Osteocyte (in vitro differentiated cells): ENCODE results near the gene VEGFD. TPM values are rescaled to one million over a fixed set of nuclear protein-coding genes. Genes with fewer than 3 reads are reported as not detected.

ENCODE experiments used
- DNase-seq: peaks from one replicate; pipeline ENCODE4 v3.0.0; 2021; ENCODE audit warnings: mixed read lengths; ENCODE audit not compliant: unreplicated experiment; ENCODE audit errors: extremely low spot score
- H3K27ac Mint-ChIP-seq: one replicate; pipeline ENCODE4 v1.8.0; 2021; ENCODE audit warnings: mild to moderate bottlenecking, mixed read lengths; ENCODE audit not compliant: unreplicated experiment
- H3K27me3 Mint-ChIP-seq: one replicate; pipeline ENCODE4 v1.8.0; 2021; ENCODE audit warnings: mixed read lengths; ENCODE audit not compliant: unreplicated experiment
- H3K36me3 Mint-ChIP-seq: one replicate; pipeline ENCODE4 v1.8.0; 2021; ENCODE audit warnings: mixed read lengths; ENCODE audit not compliant: unreplicated experiment
- H3K4me1 Mint-ChIP-seq: one replicate; pipeline ENCODE4 v1.8.0; 2021; ENCODE audit warnings: mixed read lengths; ENCODE audit not compliant: unreplicated experiment
- H3K4me3 Mint-ChIP-seq: one replicate; pipeline ENCODE4 v1.8.0; 2021; ENCODE audit warnings: mild to moderate bottlenecking, moderate library complexity, mixed read lengths; ENCODE audit not compliant: unreplicated experiment
- H3K9me3 Mint-ChIP-seq: one replicate; pipeline ENCODE4 v1.8.0; 2021; ENCODE audit warnings: mixed read lengths; ENCODE audit not compliant: unreplicated experiment
- total RNA-seq: library from RNA; stranded (reverse); gene quantifications from 2 replicates; pipeline ENCODE4 v1.2.1, GENCODE V29; 2021
- TF ChIP-seq, protein P1 (sequence below): fragments of 200-600 bp; sonication (generic); IDR thresholded peaks from 2 replicates; pipeline ENCODE4 v1.5.0; 2021; ENCODE audit warnings: antibody characterized with exemption, mild to moderate bottlenecking, moderate library complexity

VEGFD gene
- total RNA-seq, 1 donor from 2014 or later, result 0.27 TPM

DNA sequence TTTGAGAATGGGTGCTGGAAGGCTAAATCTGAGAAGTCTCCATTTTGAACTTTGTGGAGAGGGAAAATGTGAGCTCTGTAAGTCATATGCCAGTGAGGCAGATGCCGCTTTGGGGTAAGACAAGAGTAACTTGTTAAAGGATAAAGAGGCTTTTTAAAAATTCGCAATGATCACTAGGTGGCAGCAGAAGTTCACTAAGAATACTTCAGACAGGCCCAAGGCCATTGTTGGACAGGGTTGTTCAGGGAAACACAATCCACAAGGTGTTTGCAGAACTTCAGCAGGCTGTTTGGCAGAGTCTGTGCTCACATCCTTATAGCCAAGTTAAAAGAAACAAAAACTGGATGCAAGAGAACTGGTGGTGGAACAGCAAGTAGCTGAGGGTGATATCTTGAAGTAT, 35.2 kb downstream of the VEGFD start:
- TF ChIP-seq, protein P1, sequence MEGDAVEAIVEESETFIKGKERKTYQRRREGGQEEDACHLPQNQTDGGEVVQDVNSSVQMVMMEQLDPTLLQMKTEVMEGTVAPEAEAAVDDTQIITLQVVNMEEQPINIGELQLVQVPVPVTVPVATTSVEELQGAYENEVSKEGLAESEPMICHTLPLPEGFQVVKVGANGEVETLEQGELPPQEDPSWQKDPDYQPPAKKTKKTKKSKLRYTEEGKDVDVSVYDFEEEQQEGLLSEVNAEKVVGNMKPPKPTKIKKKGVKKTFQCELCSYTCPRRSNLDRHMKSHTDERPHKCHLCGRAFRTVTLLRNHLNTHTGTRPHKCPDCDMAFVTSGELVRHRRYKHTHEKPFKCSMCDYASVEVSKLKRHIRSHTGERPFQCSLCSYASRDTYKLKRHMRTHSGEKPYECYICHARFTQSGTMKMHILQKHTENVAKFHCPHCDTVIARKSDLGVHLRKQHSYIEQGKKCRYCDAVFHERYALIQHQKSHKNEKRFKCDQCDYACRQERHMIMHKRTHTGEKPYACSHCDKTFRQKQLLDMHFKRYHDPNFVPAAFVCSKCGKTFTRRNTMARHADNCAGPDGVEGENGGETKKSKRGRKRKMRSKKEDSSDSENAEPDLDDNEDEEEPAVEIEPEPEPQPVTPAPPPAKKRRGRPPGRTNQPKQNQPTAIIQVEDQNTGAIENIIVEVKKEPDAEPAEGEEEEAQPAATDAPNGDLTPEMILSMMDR, result peak; percentile 76
- no peak for DNase-seq
- Mint-ChIP-seq H3K27me3 (peaks cover 9% of the 10 kb centered on the region), H3K9me3 (no peaks in the 10 kb centered on the region), H3K4me1 (no peaks in the 10 kb centered on the region), H3K27ac (no peak overlapping the region), H3K4me3 (no peak overlapping the region), H3K36me3 (no peaks in the 10 kb centered on the region)

DNA sequence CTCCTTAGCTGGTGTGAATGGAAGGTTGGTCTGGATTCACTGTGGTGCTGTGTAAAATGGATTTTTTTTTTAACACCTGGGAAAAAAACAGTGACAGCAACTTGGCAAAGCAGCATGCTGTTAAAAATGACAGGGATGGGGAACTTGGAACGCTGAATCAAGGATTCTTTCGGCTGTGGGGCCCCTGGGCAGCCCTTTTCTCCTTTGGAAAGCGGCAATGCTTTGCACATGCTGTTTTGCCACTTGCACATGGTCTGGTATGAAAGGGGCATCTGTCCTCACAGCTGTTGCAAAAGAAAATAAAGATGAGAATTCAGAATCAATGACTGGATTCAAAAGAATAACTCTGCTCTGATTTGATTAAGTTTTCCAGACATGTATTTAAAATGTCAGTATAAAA, 38.2 kb downstream of the VEGFD start:
- Mint-ChIP-seq H3K36me3 (no peaks in the 10 kb centered on the region), H3K27me3 (peaks cover 13% of the 10 kb centered on the region), H3K4me3 (no peak overlapping the region), H3K4me1 (no peaks in the 10 kb centered on the region), H3K9me3 (no peaks in the 10 kb centered on the region), H3K27ac (no peak overlapping the region)
- TF ChIP-seq, protein P1, result no peak
- no peak for DNase-seq

DNA sequence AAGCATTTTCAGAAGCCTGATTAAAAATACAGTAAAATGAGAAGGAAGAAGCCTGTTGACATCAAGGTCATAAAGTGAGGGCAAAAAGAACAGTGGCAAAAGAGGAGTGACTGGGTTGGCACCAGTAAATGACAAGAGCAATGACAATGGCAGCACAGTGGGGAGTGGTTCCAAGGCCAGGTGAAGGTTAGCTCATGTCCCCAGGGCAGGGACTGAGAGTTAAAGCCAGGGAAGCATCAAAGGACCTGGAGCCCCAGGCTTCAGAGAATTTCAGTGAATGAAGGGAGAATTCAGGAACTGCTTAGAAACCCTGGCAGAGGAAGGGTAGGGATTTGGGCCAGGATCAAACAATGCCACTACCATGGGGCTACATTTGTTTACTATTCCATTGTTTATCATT, 40.1 kb downstream of the VEGFD start:
- Mint-ChIP-seq H3K36me3 (no peaks in the 10 kb centered on the region), H3K27me3 (peaks cover 21% of the 10 kb centered on the region), H3K27ac (no peak overlapping the region), H3K9me3 (no peaks in the 10 kb centered on the region), H3K4me1 (no peaks in the 10 kb centered on the region), H3K4me3 (no peak overlapping the region)
- TF ChIP-seq, protein P1, result no peak
- DNase-seq, result no peak

DNA sequence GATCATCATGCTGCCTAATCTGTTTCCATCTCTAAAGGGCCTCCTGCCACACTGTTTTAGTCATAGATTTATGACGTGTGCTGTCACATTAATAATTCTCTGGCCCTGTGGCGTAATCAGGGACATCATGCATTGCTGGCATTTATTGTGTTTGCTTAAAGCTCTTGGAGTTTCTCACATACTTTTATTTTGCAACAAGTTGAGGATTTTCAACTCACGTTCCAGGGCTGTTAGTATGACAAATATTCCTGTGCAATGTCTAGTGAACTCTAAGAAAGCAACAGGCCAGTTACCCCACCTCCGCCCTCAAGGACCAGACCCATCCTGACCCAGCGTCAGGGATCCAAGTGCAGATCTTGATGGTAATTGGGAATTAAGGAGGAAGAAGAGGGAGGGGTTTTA, 41.1 kb downstream of the VEGFD start:
- TF ChIP-seq, protein P1, result no peak
- Mint-ChIP-seq H3K36me3 (no peaks in the 10 kb centered on the region), H3K27ac (no peak overlapping the region)

DNA sequence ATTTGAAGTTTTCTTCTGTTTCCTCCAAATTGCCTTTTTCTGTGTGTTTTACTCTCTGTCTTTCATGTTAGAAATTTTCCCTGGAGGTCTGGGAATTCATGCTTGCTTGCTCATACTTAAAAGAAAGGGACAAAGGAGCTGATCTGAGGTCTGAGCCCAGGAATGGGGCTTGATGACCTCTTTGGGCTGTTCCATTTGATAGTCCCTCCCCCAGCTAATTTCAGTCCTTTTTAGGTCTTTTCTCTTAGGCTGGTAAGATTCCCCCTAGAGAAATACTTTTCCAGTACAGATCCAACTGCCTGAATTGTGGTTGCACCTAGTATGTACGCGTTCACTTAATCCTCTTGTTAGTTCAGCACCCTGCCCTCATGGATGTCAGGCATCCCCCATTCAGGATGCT, 43.3 kb downstream of the VEGFD start:
- Mint-ChIP-seq H3K9me3 (no peaks in the 10 kb centered on the region), H3K4me3 (no peak overlapping the region), H3K27me3 (peaks cover 14% of the 10 kb centered on the region), H3K36me3 (no peaks in the 10 kb centered on the region), H3K4me1 (no peaks in the 10 kb centered on the region), H3K27ac (no peak overlapping the region)
- DNase-seq, result no peak
- TF ChIP-seq, protein P1, result no peak

More for the DNA sequence above, 41.1 kb downstream of the VEGFD start:
- Mint-ChIP-seq H3K4me3 (no peak overlapping the region), H3K27me3 (peaks cover 19% of the 10 kb centered on the region), H3K9me3 (no peaks in the 10 kb centered on the region), H3K4me1 (no peaks in the 10 kb centered on the region)
- no peak for DNase-seq
